Prostate gland (tissue), 2 donors: ENCODE measurements around the gene OTULINL. TPM values are rescaled to one million over a fixed set of nuclear protein-coding genes. Genes with fewer than 3 reads are reported as not detected.

ENCODE experiments used
- DNase-seq: peaks from one replicate; pipeline ENCODE4 v3.0.0-alpha.2; 2019; ENCODE audit warnings: low spot score
- H3K27ac ChIP-seq, 2 donors: fragments of 200-600 bp; sonication (generic); 2 replicates each; pipeline ENCODE4 v1.5.1; 2017 to 2019
- H3K27me3 ChIP-seq: fragments of 200-600 bp; sonication (generic); replicated peaks from 2 replicates; pipeline ENCODE4 v1.5.1; 2019; ENCODE audit not compliant: insufficient read depth
- H3K36me3 ChIP-seq, 2 donors: fragments of 200-600 bp; sonication (generic); 1 replicate in 1 of 2; 2 replicates in 1 of 2; pipeline versions ENCODE4 v1.5.1 to v1.8.1; 2017 to 2019
- H3K4me1 ChIP-seq: fragments of 200-600 bp; sonication (generic); replicated peaks from 2 replicates; pipeline ENCODE4 v1.5.1; 2019
- H3K4me3 ChIP-seq, 2 donors: fragments of 200-600 bp; sonication (generic); 2 replicates each; pipeline ENCODE4 v1.5.1; 2017 to 2019
- H3K9me3 ChIP-seq: fragments of 200-600 bp; sonication (generic); 2 replicates; pipeline ENCODE4 v1.5.1; 2017
- POLR2A ChIP-seq: fragments of 450-650 bp; IDR thresholded peaks from one replicate; pipeline ENCODE4 v1.6.1; 2016; ENCODE audit warnings: antibody characterized with exemption, mild to moderate bottlenecking
- POLR2AphosphoS5 ChIP-seq: sonication (generic); formaldehyde crosslinking; IDR thresholded peaks from one replicate; pipeline ENCODE4 v1.6.1; 2017; ENCODE audit warnings: antibody characterized with exemption
- WGBS: methylation state at CpG from one replicate; pipeline ENCODE4 v1.1.5; 2018; 5-methylcytosine and 5-hydroxymethylcytosine counted together
- intact Hi-C: fragments of 100-400 bp; cut with DNase I; formaldehyde crosslinking; loops from one replicate; pipeline ENCODE4 v1.14.2; 2022
- total RNA-seq, 2 donors: library from RNA; depleted of rRNA; stranded (reverse); fragments of >200 nt; gene quantifications; one replicate each; pipeline ENCODE4 v1.1.0, GENCODE V29; 2016
- TF ChIP-seq, protein P1 (sequence below), 4 experiments: fragments of 200-600 bp in 2 of 4; fragments of 450-650 bp in 2 of 4; sonication (generic) in 2 of 4; IDR thresholded peaks; 1 replicate in 3 of 4; 2 replicates in 1 of 4; pipeline ENCODE4 v1.5.1; 2016 to 2019; ENCODE audit warnings: antibody characterized with exemption in 4 of 4, mild to moderate bottlenecking in 2 of 4, moderate library complexity in 2 of 4

Gene OTULINL
- total RNA-seq, 2 donors from 2014 or later, result 12.4 to 20.6 TPM

DNA sequence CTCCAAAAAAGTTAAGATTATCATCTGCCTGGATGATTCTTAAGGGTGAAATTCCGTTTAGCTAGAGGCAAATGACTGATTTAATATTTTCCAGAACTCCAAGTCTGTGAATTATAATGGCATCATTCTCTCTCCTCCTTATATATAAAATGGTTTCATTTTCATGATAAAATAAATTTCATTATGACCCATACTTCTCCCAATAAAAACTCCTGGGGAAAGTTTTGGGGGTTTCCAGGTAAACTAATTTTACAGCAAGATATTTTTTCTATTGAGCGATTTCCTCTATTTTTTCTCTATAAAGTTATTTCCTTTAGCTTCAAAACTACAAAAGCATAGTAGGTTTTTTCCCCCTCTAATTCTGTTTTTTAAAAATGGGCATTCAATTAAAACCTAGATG is 75.3 kb downstream of the OTULINL start:
- DNase-seq, result no peak
- Histone ChIP-seq H3K27me3 (no peaks in the 10 kb centered on the region), H3K4me1 (no peaks in the 10 kb centered on the region), H3K9me3 (no peaks in the 10 kb centered on the region), H3K27ac (no peak overlapping the region), H3K36me3 (no peaks in the 10 kb centered on the region), H3K4me3 (no peak overlapping the region)
- 43% methylated on average over 2 of the region's 2 CpGs for WGBS
- TF ChIP-seq, protein P1, sequence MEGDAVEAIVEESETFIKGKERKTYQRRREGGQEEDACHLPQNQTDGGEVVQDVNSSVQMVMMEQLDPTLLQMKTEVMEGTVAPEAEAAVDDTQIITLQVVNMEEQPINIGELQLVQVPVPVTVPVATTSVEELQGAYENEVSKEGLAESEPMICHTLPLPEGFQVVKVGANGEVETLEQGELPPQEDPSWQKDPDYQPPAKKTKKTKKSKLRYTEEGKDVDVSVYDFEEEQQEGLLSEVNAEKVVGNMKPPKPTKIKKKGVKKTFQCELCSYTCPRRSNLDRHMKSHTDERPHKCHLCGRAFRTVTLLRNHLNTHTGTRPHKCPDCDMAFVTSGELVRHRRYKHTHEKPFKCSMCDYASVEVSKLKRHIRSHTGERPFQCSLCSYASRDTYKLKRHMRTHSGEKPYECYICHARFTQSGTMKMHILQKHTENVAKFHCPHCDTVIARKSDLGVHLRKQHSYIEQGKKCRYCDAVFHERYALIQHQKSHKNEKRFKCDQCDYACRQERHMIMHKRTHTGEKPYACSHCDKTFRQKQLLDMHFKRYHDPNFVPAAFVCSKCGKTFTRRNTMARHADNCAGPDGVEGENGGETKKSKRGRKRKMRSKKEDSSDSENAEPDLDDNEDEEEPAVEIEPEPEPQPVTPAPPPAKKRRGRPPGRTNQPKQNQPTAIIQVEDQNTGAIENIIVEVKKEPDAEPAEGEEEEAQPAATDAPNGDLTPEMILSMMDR (IDR thresholded peaks at IDR 0.05), result no peak
- TF ChIP-seq POLR2AphosphoS5, result no peak
- TF ChIP-seq POLR2A, result no peak
- intact Hi-C loops, result no loop called here

DNA sequence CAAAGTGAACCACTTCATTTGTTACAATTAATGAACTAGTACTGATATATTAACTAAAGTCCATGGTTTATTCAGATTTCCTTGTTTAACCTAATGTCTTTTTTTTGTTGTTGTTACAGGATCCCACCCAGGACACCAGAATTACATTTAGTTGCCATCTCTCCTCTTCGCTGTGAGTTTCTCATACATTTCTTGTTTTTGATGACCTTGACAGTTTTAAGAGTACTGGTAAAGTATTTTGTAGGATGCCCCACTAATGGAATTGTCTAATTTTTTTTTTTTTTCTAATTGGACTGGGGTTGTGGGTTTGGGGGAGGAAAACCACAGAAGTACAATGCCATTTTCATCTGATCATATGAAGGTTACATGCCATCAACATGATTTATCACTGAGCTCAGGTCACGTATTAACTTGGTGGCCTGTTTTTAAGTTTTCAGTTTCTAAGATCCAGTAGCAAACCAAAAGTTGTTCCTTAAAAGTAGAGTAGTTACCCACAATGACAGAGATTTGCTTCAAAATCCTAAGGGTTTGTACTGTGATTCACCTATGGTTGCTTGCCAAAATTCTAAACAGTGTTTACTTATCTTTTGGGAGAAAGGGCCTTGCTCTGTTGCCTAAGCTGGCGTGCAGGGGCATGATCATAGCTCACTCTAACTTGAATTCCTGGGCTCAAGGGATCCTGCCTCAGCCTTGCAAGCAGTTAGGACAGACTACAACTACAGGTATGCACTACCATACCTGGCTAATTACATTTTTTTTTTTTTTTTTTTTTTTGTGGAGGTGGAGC is 78.4 kb downstream of the OTULINL start:
- WGBS, result 55% methylated on average over 3 of the region's 3 CpGs
- H3K36me3 ChIP-seq, result no peaks in the 10 kb centered on the region
- no peaks in the 10 kb centered on the region for H3K27me3 ChIP-seq
- H3K4me3 ChIP-seq, result no peak overlapping the region
- H3K4me1 ChIP-seq, result peaks cover 4% of the 10 kb centered on the region
- intact Hi-C loops, result loop anchor here (10.0 kb wide), 1 partner anchor 675 kb away; no protein-coding TSS in a partner anchor
- peak; percentile 83 for DNase-seq
- peak overlapping the region; percentile 26 to 61 for H3K27ac ChIP-seq
- TF ChIP-seq POLR2AphosphoS5 (peak; percentile 82), POLR2A (no peak)
- TF ChIP-seq, protein P1 (IDR thresholded peaks at IDR 0.05), result no peak
- no peaks in the 10 kb centered on the region for H3K9me3 ChIP-seq

DNA sequence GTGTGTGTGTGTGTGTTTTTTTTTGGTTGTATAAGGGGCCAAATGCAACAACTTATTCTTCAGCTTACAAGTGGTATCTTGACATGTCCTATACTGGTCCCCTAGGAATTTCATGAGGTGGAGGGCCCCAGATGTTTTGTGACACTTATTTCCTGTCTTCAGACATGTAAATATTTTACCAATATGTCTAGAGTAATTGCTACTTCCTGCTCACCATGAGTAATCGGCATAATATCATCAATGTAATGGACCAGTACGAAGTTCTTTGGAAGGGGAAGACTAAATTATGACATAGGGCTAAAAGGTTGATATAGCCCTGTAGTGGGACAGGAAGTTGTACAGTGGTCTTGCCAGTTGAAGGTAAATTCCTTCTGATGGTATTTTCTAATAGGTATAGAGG is 79.2 kb downstream of the OTULINL start:
- no peak overlapping the region for H3K4me3 ChIP-seq
- H3K9me3 ChIP-seq, result no peaks in the 10 kb centered on the region
- intact Hi-C loops, result loop anchor here (10.0 kb wide), 1 partner anchor 676 kb away; no protein-coding TSS in a partner anchor
- no peaks in the 10 kb centered on the region for H3K27me3 ChIP-seq
- 89% methylated on average over 2 of the region's 2 CpGs for WGBS
- peaks cover 4% of the 10 kb centered on the region for H3K4me1 ChIP-seq
- TF ChIP-seq POLR2A (no peak), POLR2AphosphoS5 (no peak)
- TF ChIP-seq, protein P1 (IDR thresholded peaks at IDR 0.05), result no peak
- H3K27ac ChIP-seq, result peak overlapping the region; percentile 49 to 56
- no peak for DNase-seq
- no peaks in the 10 kb centered on the region for H3K36me3 ChIP-seq

Other genes with a start within 250 kb of the OTULINL start
- 10 to 100 TPM; 35.5 to 51.8 TPM for gene OTULIN, start 82.9 kb downstream of the OTULINL start, total RNA-seq